CD4-positive, alpha-beta memory T cell (primary cell): ENCODE measurements around the gene SRRM2. TPM values are rescaled to one million over a fixed set of nuclear protein-coding genes. Genes with fewer than 3 reads are reported as not detected.

ENCODE experiments used
- CTCF ChIA-PET: fragments of 350-600 bp; sonication (Branson Sonifier 250); formaldehyde crosslinking; loops from one replicate; lab custom pipeline; 2021; ENCODE audit warnings: inconsistent platforms; ENCODE audit not compliant: partially characterized antibody; lab: Charles Lee
- POLR2A ChIA-PET: fragments of 350-600 bp; sonication (Branson Sonifier 250); formaldehyde crosslinking; loops from one replicate; lab custom pipeline; 2021; ENCODE audit not compliant: partially characterized antibody; lab: Charles Lee
- DNase-seq, 5 donors: peaks; one replicate each; pipeline versions ENCODE4 v3.0.0 to v3.0.0-alpha.2; 2020 to 2022; ENCODE audit warnings: mixed read lengths in 1 of 5
- H3K27ac ChIP-seq: one replicate; pipeline ENCODE4 v1.7.0; 2013; ENCODE audit warnings: low read depth, low read length
- H3K27me3 ChIP-seq: 2 replicates; pipeline ENCODE4 v1.7.0; 2013; ENCODE audit warnings: mild to moderate bottlenecking, low read length, moderate library complexity; ENCODE audit not compliant: insufficient read depth
- H3K36me3 ChIP-seq: 2 replicates; pipeline ENCODE4 v1.7.0; 2013; ENCODE audit warnings: mild to moderate bottlenecking, low read length, moderate library complexity; ENCODE audit not compliant: insufficient read depth
- H3K4me1 ChIP-seq: 2 replicates; pipeline ENCODE4 v1.7.0; 2013; ENCODE audit warnings: mild to moderate bottlenecking, low read length, moderate library complexity; ENCODE audit not compliant: insufficient read depth
- H3K4me3 ChIP-seq, 2 donors: one replicate each; pipeline ENCODE4 v1.7.0; 2013; ENCODE audit warnings: low read length in 2 of 2, mild to moderate bottlenecking in 1 of 2
- H3K9me3 ChIP-seq, 2 donors: one replicate each; pipeline ENCODE4 v1.7.0; 2013; ENCODE audit warnings: low read length in 2 of 2, control low read depth in 1 of 2; ENCODE audit not compliant: control insufficient read depth in 1 of 2
- H3K27ac Mint-ChIP-seq, 7 donors: one replicate each; pipeline ENCODE4 v1.8.0; 2020 to 2021; ENCODE audit warnings: mixed read lengths in 7 of 7, mild to moderate bottlenecking in 6 of 7, inconsistent platforms in 3 of 7, moderate library complexity in 3 of 7
- H3K27me3 Mint-ChIP-seq, 2 donors: one replicate each; pipeline ENCODE4 v1.8.0; 2020 to 2021; ENCODE audit warnings: mixed read lengths in 2 of 2
- H3K36me3 Mint-ChIP-seq, 2 donors: one replicate each; pipeline ENCODE4 v1.8.0; 2020 to 2021; ENCODE audit warnings: mixed read lengths in 2 of 2, inconsistent platforms in 1 of 2, mild to moderate bottlenecking in 1 of 2
- H3K4me1 Mint-ChIP-seq, 4 donors: one replicate each; pipeline ENCODE4 v1.8.0; 2020 to 2021; ENCODE audit warnings: mixed read lengths in 4 of 4, mild to moderate bottlenecking in 1 of 4
- H3K4me3 Mint-ChIP-seq, 8 donors: one replicate each; pipeline ENCODE4 v1.8.0; 2020 to 2021; ENCODE audit warnings: mixed read lengths in 8 of 8, mild to moderate bottlenecking in 7 of 8, moderate library complexity in 6 of 8, inconsistent platforms in 3 of 8
- H3K9me3 Mint-ChIP-seq, 8 donors: one replicate each; pipeline ENCODE4 v1.8.0; 2020 to 2021; ENCODE audit warnings: mixed read lengths in 8 of 8, mild to moderate bottlenecking in 5 of 8, inconsistent platforms in 3 of 8, moderate library complexity in 1 of 8
- intact Hi-C: fragments of 100-400 bp; cut with micrococcal nuclease; formaldehyde crosslinking; loops from one replicate; pipeline ENCODE4 v1.15.1; 2023
- polyA plus RNA-seq, 2 donors: library from polyadenylated mRNA; unstranded; fragments of 300-500 nt; fragmentation: Illumina TruSeq; gene quantifications; one replicate each; pipeline ENCODE4 v1.2.3, GENCODE V29; 2021
- total RNA-seq, 2 experiments: library from RNA; stranded (reverse); gene quantifications; one replicate each; pipeline ENCODE4 v1.2.3, GENCODE V29; 2021

Gene SRRM2
- total and polyA plus RNA-seq, 4 experiments from 2014 or later: 11.8 to 1,137 (median 625) TPM

GRCh38 chr16:2734844-2735515 lies 17.5 kb upstream of the SRRM2 start:
- H3K4me3 ChIP-seq: no peak overlapping the region
- Mint-ChIP-seq H3K27ac (no peak overlapping the region), H3K36me3 (no peaks in the 10 kb centered on the region), H3K4me1 (no peaks in the 10 kb centered on the region), H3K4me3 (no peak overlapping the region), H3K27me3 (peaks cover 2 to 5% of the 10 kb centered on the region in 2 donors), H3K9me3 (no peaks in the 10 kb centered on the region)
- POLR2A ChIA-PET: no interaction called here
- H3K4me1 ChIP-seq: no peaks in the 10 kb centered on the region
- CTCF ChIA-PET: no interaction called here
- no peaks in the 10 kb centered on the region for H3K27me3 ChIP-seq
- H3K9me3 ChIP-seq: no peaks in the 10 kb centered on the region
- no peak overlapping the region for H3K27ac ChIP-seq
- H3K36me3 ChIP-seq: no peaks in the 10 kb centered on the region
- no peak for DNase-seq
- intact Hi-C loops: no loop called here

- H3K27me3 Mint-ChIP-seq: peaks cover 3 to 5% of the 10 kb centered on the region in 2 donors
- Histone ChIP-seq H3K36me3 (no peaks in the 10 kb centered on the region), H3K4me3 (no peak overlapping the region), H3K27me3 (no peaks in the 10 kb centered on the region), H3K4me1 (no peaks in the 10 kb centered on the region), H3K27ac (no peak overlapping the region), H3K9me3 (no peaks in the 10 kb centered on the region)
- no peak overlapping the region for H3K4me3 Mint-ChIP-seq
- peak overlapping the region in 1 of 7 donors; percentile 56 for H3K27ac Mint-ChIP-seq
- intact Hi-C loops: no loop called here
- no peaks in the 10 kb centered on the region for H3K4me1 Mint-ChIP-seq
- CTCF ChIA-PET: no interaction called here
- POLR2A ChIA-PET: no interaction called here
- H3K36me3 Mint-ChIP-seq: no peaks in the 10 kb centered on the region
- H3K9me3 Mint-ChIP-seq: no peaks in the 10 kb centered on the region
- no peak for DNase-seq
Measured at GRCh38 chr16:2736476-2737237, 15.8 kb upstream of the SRRM2 start.

GRCh38 chr16:2737238-2737605 lies 15.2 kb upstream of the SRRM2 start:
- H3K4me1 ChIP-seq: no peaks in the 10 kb centered on the region
- ChIA-PET CTCF (no interaction called here), POLR2A (no interaction called here)
- intact Hi-C loops: no loop called here
- Mint-ChIP-seq H3K27me3 (peaks cover 3 to 5% of the 10 kb centered on the region in 2 donors), H3K4me1 (no peaks in the 10 kb centered on the region), H3K27ac (no peak overlapping the region), H3K4me3 (no peak overlapping the region), H3K9me3 (no peaks in the 10 kb centered on the region), H3K36me3 (no peaks in the 10 kb centered on the region)
- H3K27ac ChIP-seq: no peak overlapping the region
- H3K27me3 ChIP-seq: no peaks in the 10 kb centered on the region
- no peak overlapping the region for H3K4me3 ChIP-seq
- no peak for DNase-seq
- no peaks in the 10 kb centered on the region for H3K9me3 ChIP-seq
- no peaks in the 10 kb centered on the region for H3K36me3 ChIP-seq

- CTCF ChIA-PET: no interaction called here
- intact Hi-C loops: no loop called here
- no peak for DNase-seq
Measured at GRCh38 chr16:2737895-2738418, 14.5 kb upstream of the SRRM2 start.

GRCh38 chr16:2738615-2739014 lies 13.8 kb upstream of the SRRM2 start:
- H3K9me3 Mint-ChIP-seq: no peaks in the 10 kb centered on the region
- H3K27ac Mint-ChIP-seq: no peak overlapping the region
- no peak overlapping the region for H3K4me3 Mint-ChIP-seq
- Histone ChIP-seq H3K9me3 (no peaks in the 10 kb centered on the region), H3K4me3 (no peak overlapping the region), H3K36me3 (no peaks in the 10 kb centered on the region), H3K27ac (no peak overlapping the region), H3K4me1 (no peaks in the 10 kb centered on the region), H3K27me3 (no peaks in the 10 kb centered on the region)
- no peaks in the 10 kb centered on the region for H3K4me1 Mint-ChIP-seq
- ChIA-PET POLR2A (interaction anchor here (0.8 kb wide), 1 partner anchor 130 kb away, joined by 3 read pairs; no protein-coding TSS in a partner anchor), CTCF (no interaction called here)
- no peaks in the 10 kb centered on the region for H3K36me3 Mint-ChIP-seq
- peaks cover 3 to 5% of the 10 kb centered on the region in 2 donors for H3K27me3 Mint-ChIP-seq
- intact Hi-C loops: no loop called here
- DNase-seq: no peak

More at GRCh38 chr16:2737895-2738418, 14.5 kb upstream of the SRRM2 start:
- POLR2A ChIA-PET: interaction anchor here (0.8 kb wide), 1 partner anchor 131 kb away, joined by 3 read pairs; no protein-coding TSS in a partner anchor
- Mint-ChIP-seq H3K36me3 (no peaks in the 10 kb centered on the region), H3K27ac (peak overlapping the region in 1 of 7 donors; percentile 57), H3K4me1 (no peaks in the 10 kb centered on the region), H3K9me3 (no peaks in the 10 kb centered on the region), H3K27me3 (peaks cover 3 to 5% of the 10 kb centered on the region in 2 donors), H3K4me3 (no peak overlapping the region)
- H3K9me3 ChIP-seq: no peaks in the 10 kb centered on the region
- no peak overlapping the region for H3K27ac ChIP-seq
- no peaks in the 10 kb centered on the region for H3K27me3 ChIP-seq
- no peaks in the 10 kb centered on the region for H3K36me3 ChIP-seq
- H3K4me1 ChIP-seq: no peaks in the 10 kb centered on the region
- H3K4me3 ChIP-seq: no peak overlapping the region

GRCh38 chr16:2739625-2740430 lies 12.6 kb upstream of the SRRM2 start:
- H3K27me3 Mint-ChIP-seq: peaks cover 3 to 4% of the 10 kb centered on the region in 2 donors
- H3K27ac ChIP-seq: no peak overlapping the region
- H3K36me3 Mint-ChIP-seq: no peaks in the 10 kb centered on the region
- H3K4me3 ChIP-seq: no peak overlapping the region
- no peaks in the 10 kb centered on the region for H3K4me1 Mint-ChIP-seq
- H3K27ac Mint-ChIP-seq: no peak overlapping the region
- ChIA-PET CTCF (no interaction called here), POLR2A (no interaction called here)
- H3K9me3 ChIP-seq: no peaks in the 10 kb centered on the region
- no peaks in the 10 kb centered on the region for H3K9me3 Mint-ChIP-seq
- DNase-seq: no peak
- H3K4me1 ChIP-seq: no peaks in the 10 kb centered on the region
- intact Hi-C loops: no loop called here
- H3K4me3 Mint-ChIP-seq: no peak overlapping the region
- H3K27me3 ChIP-seq: no peaks in the 10 kb centered on the region
- H3K36me3 ChIP-seq: no peaks in the 10 kb centered on the region

- intact Hi-C loops: no loop called here
- Histone ChIP-seq H3K9me3 (no peaks in the 10 kb centered on the region), H3K36me3 (no peaks in the 10 kb centered on the region), H3K27ac (no peak overlapping the region), H3K4me1 (no peaks in the 10 kb centered on the region), H3K27me3 (no peaks in the 10 kb centered on the region), H3K4me3 (no peak overlapping the region)
- DNase-seq: no peak
- H3K27me3 Mint-ChIP-seq: peaks cover 3% of the 10 kb centered on the region in 2 donors
- POLR2A ChIA-PET: no interaction called here
- no peak overlapping the region for H3K4me3 Mint-ChIP-seq
- CTCF ChIA-PET: no interaction called here
- no peaks in the 10 kb centered on the region for H3K9me3 Mint-ChIP-seq
- peak overlapping the region in 1 of 7 donors; percentile 18 for H3K27ac Mint-ChIP-seq
- no peaks in the 10 kb centered on the region for H3K4me1 Mint-ChIP-seq
- no peaks in the 10 kb centered on the region for H3K36me3 Mint-ChIP-seq
Measured at GRCh38 chr16:2740476-2740875, 12.0 kb upstream of the SRRM2 start.
